ENCODE data around the gene ENTPD8.

The ENTPD8 gene

DNA sequence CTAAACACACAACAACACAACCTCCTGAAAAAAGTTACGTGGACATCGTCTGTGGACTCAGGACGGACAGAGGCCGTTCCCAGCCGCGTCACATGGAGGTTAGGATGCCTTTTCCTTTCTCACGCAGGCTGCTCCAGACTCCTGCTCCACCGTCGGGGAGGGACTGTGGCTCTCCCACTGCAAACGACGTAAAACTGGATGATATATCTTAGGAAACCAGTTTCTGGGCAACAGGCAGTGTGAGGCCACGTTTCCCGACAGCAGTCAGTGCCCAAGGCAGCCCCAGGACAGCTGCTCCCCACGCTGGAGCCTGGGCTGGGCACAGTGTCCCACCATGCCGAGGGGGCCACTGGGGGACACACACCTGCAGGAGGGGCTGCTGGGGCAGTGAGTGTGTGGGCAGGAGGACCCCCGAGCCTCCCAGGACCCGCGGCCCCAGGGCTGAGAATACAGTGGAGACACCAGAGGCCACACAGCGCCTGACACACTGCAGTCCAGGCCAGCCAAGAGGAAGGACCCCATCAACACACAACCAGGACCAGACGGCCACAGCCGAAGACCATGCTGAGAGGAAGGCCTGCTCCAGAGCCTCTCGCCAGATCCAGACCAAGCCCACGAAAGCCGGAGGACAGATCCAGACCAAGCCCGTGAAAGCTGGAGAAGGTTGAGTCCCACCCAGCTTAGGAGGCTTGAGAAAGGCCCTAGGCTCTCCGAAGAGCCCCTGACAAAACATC is 44.4 kb downstream of the ENTPD8 start:
- TF ChIP-seq, protein P1, sequence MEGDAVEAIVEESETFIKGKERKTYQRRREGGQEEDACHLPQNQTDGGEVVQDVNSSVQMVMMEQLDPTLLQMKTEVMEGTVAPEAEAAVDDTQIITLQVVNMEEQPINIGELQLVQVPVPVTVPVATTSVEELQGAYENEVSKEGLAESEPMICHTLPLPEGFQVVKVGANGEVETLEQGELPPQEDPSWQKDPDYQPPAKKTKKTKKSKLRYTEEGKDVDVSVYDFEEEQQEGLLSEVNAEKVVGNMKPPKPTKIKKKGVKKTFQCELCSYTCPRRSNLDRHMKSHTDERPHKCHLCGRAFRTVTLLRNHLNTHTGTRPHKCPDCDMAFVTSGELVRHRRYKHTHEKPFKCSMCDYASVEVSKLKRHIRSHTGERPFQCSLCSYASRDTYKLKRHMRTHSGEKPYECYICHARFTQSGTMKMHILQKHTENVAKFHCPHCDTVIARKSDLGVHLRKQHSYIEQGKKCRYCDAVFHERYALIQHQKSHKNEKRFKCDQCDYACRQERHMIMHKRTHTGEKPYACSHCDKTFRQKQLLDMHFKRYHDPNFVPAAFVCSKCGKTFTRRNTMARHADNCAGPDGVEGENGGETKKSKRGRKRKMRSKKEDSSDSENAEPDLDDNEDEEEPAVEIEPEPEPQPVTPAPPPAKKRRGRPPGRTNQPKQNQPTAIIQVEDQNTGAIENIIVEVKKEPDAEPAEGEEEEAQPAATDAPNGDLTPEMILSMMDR (conservative IDR thresholded peaks at IDR 0.05) = no peak
- H3K27ac ChIP-seq = no peak overlapping the region

DNA sequence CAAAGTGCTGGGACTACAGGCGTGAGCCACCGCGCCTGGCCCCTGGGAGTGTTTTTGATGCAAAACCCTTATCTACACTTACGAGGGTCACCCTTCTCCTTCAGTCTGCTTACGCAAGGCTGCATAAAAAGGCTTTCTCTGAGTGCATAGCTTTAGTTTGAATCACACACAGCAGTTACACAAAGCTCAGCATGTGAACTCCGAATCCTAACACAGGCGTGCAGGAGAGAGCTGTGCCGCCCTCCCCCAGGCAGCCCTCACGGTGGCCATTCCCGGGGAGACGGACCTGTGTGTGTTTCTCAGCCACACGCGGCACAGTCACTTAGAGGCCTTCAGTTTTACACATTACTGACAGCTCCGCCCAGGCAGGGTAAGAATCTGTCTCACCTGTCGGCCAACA is 44.9 kb downstream of the ENTPD8 start:
- TF ChIP-seq, protein P1 (conservative IDR thresholded peaks at IDR 0.05) = no peak
- no peak overlapping the region for H3K27ac ChIP-seq

- no peak overlapping the region for H3K27ac ChIP-seq
- TF ChIP-seq, protein P1 (conservative IDR thresholded peaks at IDR 0.05) = no peak
Observed at GRCh38 chr9:137395666-137396010, 45.5 kb downstream of the ENTPD8 start.

GRCh38 chr9:137394866-137395665 is 46.1 kb downstream of the ENTPD8 start:
- TF ChIP-seq, protein P1 (conservative IDR thresholded peaks at IDR 0.05) = no peak
- H3K27ac ChIP-seq = no peak overlapping the region

GRCh38 chr9:137393176-137394150 is 47.7 kb downstream of the ENTPD8 start:
- TF ChIP-seq, protein P1 (conservative IDR thresholded peaks at IDR 0.05) = no peak
- no peak overlapping the region for H3K27ac ChIP-seq

- H3K27ac ChIP-seq = no peak overlapping the region
- TF ChIP-seq, protein P1 (conservative IDR thresholded peaks at IDR 0.05) = no peak
Observed at GRCh38 chr9:137392232-137393007, 48.7 kb downstream of the ENTPD8 start.

Data from VCaP (cell line).